Liver (tissue), 9 donors: ENCODE measurements around the gene FAM193A. TPM values are rescaled to one million over a fixed set of nuclear protein-coding genes. Genes with fewer than 3 reads are reported as not detected.

Experiments
- DNase-seq: peaks from one replicate; pipeline ENCODE4 v3.0.0-alpha.2; 2017; ENCODE audit warnings: low spot score
- H3K27ac ChIP-seq, 2 donors: one replicate each; pipeline ENCODE4 v1.7.0; 2013; ENCODE audit warnings: inconsistent platforms in 2 of 2, low read length in 2 of 2, control low read depth in 1 of 2, low read depth in 1 of 2, mild to moderate bottlenecking in 1 of 2
- H3K27me3 ChIP-seq, 4 donors: one replicate each; pipeline versions ENCODE4 v1.6.1 to v1.7.0; 2013; ENCODE audit warnings: low read length in 3 of 4, inconsistent platforms in 1 of 4, mild to moderate bottlenecking in 1 of 4, moderate library complexity in 1 of 4; ENCODE audit not compliant: control insufficient read depth in 4 of 4, insufficient read depth in 4 of 4
- H3K36me3 ChIP-seq, 4 donors: one replicate each; pipeline versions ENCODE4 v1.6.1 to v1.7.0; 2013; ENCODE audit warnings: low read length in 3 of 4, mild to moderate bottlenecking in 3 of 4, low read depth in 1 of 4, moderate library complexity in 1 of 4; ENCODE audit not compliant: control insufficient read depth in 4 of 4, insufficient read depth in 3 of 4
- H3K4me1 ChIP-seq, 4 donors: one replicate each; pipeline versions ENCODE4 v1.6.1 to v1.7.0; 2013; ENCODE audit warnings: low read length in 3 of 4, mild to moderate bottlenecking in 3 of 4, moderate library complexity in 1 of 4; ENCODE audit not compliant: control insufficient read depth in 4 of 4, insufficient read depth in 4 of 4
- H3K4me3 ChIP-seq, 3 donors: one replicate each; pipeline versions ENCODE4 v1.6.1 to v1.7.0; 2013; ENCODE audit warnings: low read length in 3 of 3, control low read depth in 1 of 3, low read depth in 1 of 3, mild to moderate bottlenecking in 1 of 3
- H3K9ac ChIP-seq, 2 donors: one replicate each; pipeline ENCODE4 v1.7.0; 2013; ENCODE audit warnings: low read length in 2 of 2, mild to moderate bottlenecking in 2 of 2, moderate library complexity in 2 of 2, control low read depth in 1 of 2, low read depth in 1 of 2
- H3K9me3 ChIP-seq, 4 donors: one replicate each; pipeline versions ENCODE4 v1.6.1 to v1.7.0; 2013; ENCODE audit warnings: low read length in 3 of 4; ENCODE audit not compliant: control insufficient read depth in 4 of 4
- EGR1 ChIP-seq, 2 donors: IDR thresholded peaks; 2 replicates each; pipeline ENCODE4 v1.6.1; 2016 to 2018; ENCODE audit warnings: antibody characterized with exemption in 2 of 2, low read depth in 2 of 2
- FOXA1 ChIP-seq: IDR thresholded peaks from 2 replicates; pipeline ENCODE4 v1.6.1; 2016; ENCODE audit warnings: antibody characterized with exemption
- FOXA2 ChIP-seq: IDR thresholded peaks from 2 replicates; pipeline ENCODE4 v1.6.1; 2016; ENCODE audit warnings: antibody characterized with exemption
- GABPA ChIP-seq, 2 donors: IDR thresholded peaks in 1 of 2; conservative IDR thresholded peaks in 1 of 2; 2 replicates each; pipeline ENCODE4 v1.6.1; 2016; ENCODE audit warnings: antibody characterized with exemption in 2 of 2, mild to moderate bottlenecking in 1 of 2, moderate library complexity in 1 of 2
- HNF4A ChIP-seq, 2 donors: conservative IDR thresholded peaks; 2 replicates each; pipeline ENCODE4 v1.6.1; 2016; ENCODE audit warnings: antibody characterized with exemption in 2 of 2, mild to moderate bottlenecking in 2 of 2
- JUND ChIP-seq, 2 donors: IDR thresholded peaks; 2 replicates each; pipeline ENCODE4 v1.6.1; 2016; ENCODE audit warnings: antibody characterized with exemption in 2 of 2
- NR2F2 ChIP-seq: IDR thresholded peaks from 2 replicates; pipeline ENCODE4 v1.6.1; 2016; ENCODE audit warnings: antibody characterized with exemption
- RAD21 ChIP-seq, 2 donors: IDR thresholded peaks; 2 replicates each; pipeline ENCODE4 v1.6.1; 2016; ENCODE audit warnings: antibody characterized with exemption in 2 of 2, mild to moderate bottlenecking in 2 of 2
- RXRA ChIP-seq, 2 donors: IDR thresholded peaks; 2 replicates each; pipeline ENCODE4 v1.6.1; 2017 to 2018; ENCODE audit warnings: antibody characterized with exemption in 2 of 2, mild to moderate bottlenecking in 1 of 2
- SP1 ChIP-seq: IDR thresholded peaks from 2 replicates; pipeline ENCODE4 v1.6.1; 2018; ENCODE audit warnings: antibody characterized with exemption, mild to moderate bottlenecking
- TAF1 ChIP-seq: conservative IDR thresholded peaks from 2 replicates; pipeline ENCODE4 v1.6.1; 2016; ENCODE audit warnings: antibody characterized with exemption, mild to moderate bottlenecking
- YY1 ChIP-seq: IDR thresholded peaks from 2 replicates; pipeline ENCODE4 v1.6.1; 2016; ENCODE audit warnings: antibody characterized with exemption, mild to moderate bottlenecking
- WGBS: extraction: QIAGEN DNeasy Blood & Tissue Kit; methylation state at CpG from one replicate; pipeline ENCODE4 v1.1.7; 2013; 5-methylcytosine and 5-hydroxymethylcytosine counted together
- polyA plus RNA-seq, 2 donors: library from polyadenylated mRNA; stranded (reverse) in 1 of 2; unstranded in 1 of 2; fragments of 200-250 nt in 1 of 2; fragments of >200 nt in 1 of 2; fragmentation: Nextera tagmentation in 1 of 2; extraction: Ambion mirVana in 1 of 2; gene quantifications; one replicate each; pipeline versions ENCODE4 v1.2.1 to v1.2.3, GENCODE V29; 2013 to 2015
- total RNA-seq, 2 donors: library from RNA; depleted of rRNA; stranded (reverse); fragments of >200 nt; gene quantifications; one replicate each; pipeline ENCODE4 v1.2.3, GENCODE V29; 2014
- TF ChIP-seq, protein P1 (sequence below): IDR thresholded peaks from 2 replicates; pipeline ENCODE4 v1.6.1; 2016; ENCODE audit warnings: antibody characterized with exemption
- TF ChIP-seq, protein P2 (sequence below): IDR thresholded peaks from 2 replicates; pipeline ENCODE4 v1.6.1; 2016; ENCODE audit warnings: antibody characterized with exemption
- TF ChIP-seq, protein P3 (sequence below): IDR thresholded peaks from 2 replicates; pipeline ENCODE4 v1.6.1; 2016; ENCODE audit warnings: antibody characterized with exemption
- TF ChIP-seq, protein P4 (sequence below): IDR thresholded peaks from 2 replicates; pipeline ENCODE4 v1.6.1; 2016; ENCODE audit warnings: antibody characterized with exemption, mild to moderate bottlenecking
- TF ChIP-seq, protein P5 (sequence below): fragments of 150-350 bp; IDR thresholded peaks from 2 replicates; pipeline ENCODE4 v1.5.1; 2017; ENCODE audit warnings: improper control_type of control experiment, low read depth, low read length; ENCODE audit not compliant: missing input control
- donor health status: healthy.
- donor health status: healthy.
- donor health status: healthy.
- donor health status: healthy.
- donor health status: healthy.

The FAM193A gene
- total and polyA plus RNA-seq, 4 donors = 3.9 to 10.2 (median 7.0) TPM

DNA sequence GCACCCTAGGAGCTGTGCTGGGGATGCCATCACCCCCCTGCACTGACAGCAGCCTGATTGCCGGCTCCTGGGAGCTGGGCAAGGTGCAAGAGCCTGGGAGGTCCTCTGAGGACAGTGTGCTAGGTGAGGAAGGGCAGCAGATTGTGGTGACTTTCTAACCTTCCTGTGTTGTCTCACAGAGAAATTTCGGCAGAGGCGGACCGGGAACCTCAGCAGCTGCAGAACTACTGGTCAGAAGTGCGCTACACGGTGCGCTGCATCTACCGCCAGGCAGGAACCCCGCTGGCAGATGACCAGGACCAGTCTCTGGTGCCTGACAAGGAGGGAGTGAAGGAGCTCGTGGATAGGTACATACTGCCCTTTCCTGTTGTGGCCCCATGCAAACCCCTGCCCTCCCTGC lies 89.8 kb downstream of the FAM193A start (continued):
- TF ChIP-seq, protein P1, sequence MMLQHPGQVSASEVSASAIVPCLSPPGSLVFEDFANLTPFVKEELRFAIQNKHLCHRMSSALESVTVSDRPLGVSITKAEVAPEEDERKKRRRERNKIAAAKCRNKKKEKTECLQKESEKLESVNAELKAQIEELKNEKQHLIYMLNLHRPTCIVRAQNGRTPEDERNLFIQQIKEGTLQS = no peak
- TF ChIP-seq JUND (IDR thresholded peaks at IDR 0.05) (no peak), SP1 (no peak), NR2F2 (no peak), RXRA (IDR thresholded peaks at IDR 0.05) (no peak), TAF1 (no peak)
- TF ChIP-seq, protein P2, sequence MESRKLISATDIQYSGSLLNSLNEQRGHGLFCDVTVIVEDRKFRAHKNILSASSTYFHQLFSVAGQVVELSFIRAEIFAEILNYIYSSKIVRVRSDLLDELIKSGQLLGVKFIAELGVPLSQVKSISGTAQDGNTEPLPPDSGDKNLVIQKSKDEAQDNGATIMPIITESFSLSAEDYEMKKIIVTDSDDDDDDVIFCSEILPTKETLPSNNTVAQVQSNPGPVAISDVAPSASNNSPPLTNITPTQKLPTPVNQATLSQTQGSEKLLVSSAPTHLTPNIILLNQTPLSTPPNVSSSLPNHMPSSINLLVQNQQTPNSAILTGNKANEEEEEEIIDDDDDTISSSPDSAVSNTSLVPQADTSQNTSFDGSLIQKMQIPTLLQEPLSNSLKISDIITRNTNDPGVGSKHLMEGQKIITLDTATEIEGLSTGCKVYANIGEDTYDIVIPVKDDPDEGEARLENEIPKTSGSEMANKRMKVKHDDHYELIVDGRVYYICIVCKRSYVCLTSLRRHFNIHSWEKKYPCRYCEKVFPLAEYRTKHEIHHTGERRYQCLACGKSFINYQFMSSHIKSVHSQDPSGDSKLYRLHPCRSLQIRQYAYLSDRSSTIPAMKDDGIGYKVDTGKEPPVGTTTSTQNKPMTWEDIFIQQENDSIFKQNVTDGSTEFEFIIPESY = no peak

DNA sequence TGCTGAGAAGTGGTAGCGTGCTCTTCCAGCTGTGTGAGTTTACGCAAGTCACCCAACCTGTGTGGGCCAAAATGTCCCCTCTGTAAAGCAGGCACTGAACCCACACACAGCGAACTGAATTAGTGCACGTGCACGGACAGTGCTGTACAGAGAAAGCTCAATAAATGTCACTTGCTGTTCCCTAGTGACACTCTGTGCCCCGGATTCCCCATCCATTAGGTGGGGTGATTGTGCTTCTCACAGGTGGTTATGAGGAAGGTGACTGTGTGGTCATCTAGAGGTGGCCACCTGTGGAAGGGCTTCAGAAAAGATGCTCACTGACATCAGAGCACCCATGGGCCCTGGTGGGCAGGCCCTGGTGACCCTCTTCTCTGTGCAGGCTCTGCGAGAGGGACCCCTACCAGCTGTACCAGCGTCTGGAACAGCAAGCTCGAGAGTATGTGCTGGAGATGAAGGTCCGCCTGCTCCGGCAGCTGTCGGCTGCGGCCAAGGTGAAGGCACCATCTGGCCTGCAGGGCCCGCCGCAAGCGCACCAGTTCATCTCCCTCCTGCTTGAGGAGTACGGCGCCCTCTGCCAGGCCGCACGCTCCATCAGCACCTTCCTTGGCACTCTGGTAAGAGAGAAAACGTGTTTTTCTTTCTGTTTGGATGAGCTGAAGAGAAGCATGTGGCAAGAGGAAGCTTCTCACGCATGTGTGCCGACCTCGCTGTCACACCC lies 94.3 kb downstream of the FAM193A start:
- DNase-seq = no peak
- no peak overlapping the region for H3K9ac ChIP-seq
- H3K27me3 ChIP-seq = no peaks in the 10 kb centered on the region
- H3K27ac ChIP-seq = no peak overlapping the region
- TF ChIP-seq, protein P2 = no peak
- peaks cover 10 to 45% (median 33%) of the 10 kb centered on the region in 4 donors for H3K36me3 ChIP-seq
- 96% methylated on average over 24 of the region's 24 CpGs for WGBS
- H3K4me3 ChIP-seq = no peak overlapping the region
- H3K4me1 ChIP-seq = peaks cover 0 to 5% (median 4%) of the 10 kb centered on the region in 4 donors
- no peaks in the 10 kb centered on the region for H3K9me3 ChIP-seq

DNA sequence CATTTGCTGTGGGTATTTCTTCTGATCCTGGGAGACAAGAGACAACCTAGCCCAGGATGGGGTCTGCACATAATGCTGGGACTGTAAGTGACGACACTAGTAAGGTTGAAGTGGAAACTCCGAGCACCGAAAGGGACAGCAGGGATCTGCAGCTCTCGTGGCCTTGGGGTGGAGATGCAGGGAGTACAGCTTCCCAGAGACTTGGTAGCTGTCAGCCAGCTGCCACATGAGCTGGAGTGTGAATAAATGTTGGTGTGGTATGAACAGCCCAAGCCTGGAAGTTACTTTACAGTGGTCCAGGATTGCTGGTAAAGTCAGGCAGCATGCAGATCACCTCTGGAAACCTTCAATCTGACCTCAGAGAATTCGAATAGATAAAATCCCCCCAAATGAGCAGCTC lies 97.6 kb downstream of the FAM193A start:
- no peak for DNase-seq
- TF ChIP-seq NR2F2 (no peak), YY1 (no peak), JUND (IDR thresholded peaks at IDR 0.05) (no peak), FOXA2 (no peak), FOXA1 (no peak), TAF1 (no peak), RAD21 (IDR thresholded peaks at IDR 0.05) (no peak), EGR1 (IDR thresholded peaks at IDR 0.05; ENCODE audit: low read depth in 2 of 2) (no peak), HNF4A (conservative IDR thresholded peaks at IDR 0.05) (no peak), SP1 (no peak), GABPA (IDR thresholded peaks at IDR 0.05 in 1 of 2, conservative IDR thresholded peaks at IDR 0.05 in 1 of 2) (no peak)
- TF ChIP-seq, protein P3, sequence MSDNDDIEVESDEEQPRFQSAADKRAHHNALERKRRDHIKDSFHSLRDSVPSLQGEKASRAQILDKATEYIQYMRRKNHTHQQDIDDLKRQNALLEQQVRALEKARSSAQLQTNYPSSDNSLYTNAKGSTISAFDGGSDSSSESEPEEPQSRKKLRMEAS = no peak
- TF ChIP-seq, protein P4, sequence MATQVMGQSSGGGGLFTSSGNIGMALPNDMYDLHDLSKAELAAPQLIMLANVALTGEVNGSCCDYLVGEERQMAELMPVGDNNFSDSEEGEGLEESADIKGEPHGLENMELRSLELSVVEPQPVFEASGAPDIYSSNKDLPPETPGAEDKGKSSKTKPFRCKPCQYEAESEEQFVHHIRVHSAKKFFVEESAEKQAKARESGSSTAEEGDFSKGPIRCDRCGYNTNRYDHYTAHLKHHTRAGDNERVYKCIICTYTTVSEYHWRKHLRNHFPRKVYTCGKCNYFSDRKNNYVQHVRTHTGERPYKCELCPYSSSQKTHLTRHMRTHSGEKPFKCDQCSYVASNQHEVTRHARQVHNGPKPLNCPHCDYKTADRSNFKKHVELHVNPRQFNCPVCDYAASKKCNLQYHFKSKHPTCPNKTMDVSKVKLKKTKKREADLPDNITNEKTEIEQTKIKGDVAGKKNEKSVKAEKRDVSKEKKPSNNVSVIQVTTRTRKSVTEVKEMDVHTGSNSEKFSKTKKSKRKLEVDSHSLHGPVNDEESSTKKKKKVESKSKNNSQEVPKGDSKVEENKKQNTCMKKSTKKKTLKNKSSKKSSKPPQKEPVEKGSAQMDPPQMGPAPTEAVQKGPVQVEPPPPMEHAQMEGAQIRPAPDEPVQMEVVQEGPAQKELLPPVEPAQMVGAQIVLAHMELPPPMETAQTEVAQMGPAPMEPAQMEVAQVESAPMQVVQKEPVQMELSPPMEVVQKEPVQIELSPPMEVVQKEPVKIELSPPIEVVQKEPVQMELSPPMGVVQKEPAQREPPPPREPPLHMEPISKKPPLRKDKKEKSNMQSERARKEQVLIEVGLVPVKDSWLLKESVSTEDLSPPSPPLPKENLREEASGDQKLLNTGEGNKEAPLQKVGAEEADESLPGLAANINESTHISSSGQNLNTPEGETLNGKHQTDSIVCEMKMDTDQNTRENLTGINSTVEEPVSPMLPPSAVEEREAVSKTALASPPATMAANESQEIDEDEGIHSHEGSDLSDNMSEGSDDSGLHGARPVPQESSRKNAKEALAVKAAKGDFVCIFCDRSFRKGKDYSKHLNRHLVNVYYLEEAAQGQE = no peak
- TF ChIP-seq, protein P5, sequence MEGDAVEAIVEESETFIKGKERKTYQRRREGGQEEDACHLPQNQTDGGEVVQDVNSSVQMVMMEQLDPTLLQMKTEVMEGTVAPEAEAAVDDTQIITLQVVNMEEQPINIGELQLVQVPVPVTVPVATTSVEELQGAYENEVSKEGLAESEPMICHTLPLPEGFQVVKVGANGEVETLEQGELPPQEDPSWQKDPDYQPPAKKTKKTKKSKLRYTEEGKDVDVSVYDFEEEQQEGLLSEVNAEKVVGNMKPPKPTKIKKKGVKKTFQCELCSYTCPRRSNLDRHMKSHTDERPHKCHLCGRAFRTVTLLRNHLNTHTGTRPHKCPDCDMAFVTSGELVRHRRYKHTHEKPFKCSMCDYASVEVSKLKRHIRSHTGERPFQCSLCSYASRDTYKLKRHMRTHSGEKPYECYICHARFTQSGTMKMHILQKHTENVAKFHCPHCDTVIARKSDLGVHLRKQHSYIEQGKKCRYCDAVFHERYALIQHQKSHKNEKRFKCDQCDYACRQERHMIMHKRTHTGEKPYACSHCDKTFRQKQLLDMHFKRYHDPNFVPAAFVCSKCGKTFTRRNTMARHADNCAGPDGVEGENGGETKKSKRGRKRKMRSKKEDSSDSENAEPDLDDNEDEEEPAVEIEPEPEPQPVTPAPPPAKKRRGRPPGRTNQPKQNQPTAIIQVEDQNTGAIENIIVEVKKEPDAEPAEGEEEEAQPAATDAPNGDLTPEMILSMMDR = no peak
- TF ChIP-seq, protein P1 = no peak
- TF ChIP-seq, protein P2 = no peak

More for the DNA sequence above, 97.6 kb downstream of the FAM193A start:
- Histone ChIP-seq H3K4me1 (no peaks in the 10 kb centered on the region), H3K27me3 (no peaks in the 10 kb centered on the region), H3K36me3 (peaks cover 13 to 40% (median 32%) of the 10 kb centered on the region in 4 donors), H3K4me3 (no peak overlapping the region), H3K9me3 (no peaks in the 10 kb centered on the region), H3K27ac (no peak overlapping the region), H3K9ac (no peak overlapping the region)
- WGBS = 94% methylated on average over 5 of the region's 5 CpGs
